ENCODE results near the gene PRXL2B.

- TF ChIP-seq CTCF (IDR thresholded peaks at IDR 0.05) (no peak), POLR2A (IDR thresholded peaks at IDR 0.05) (no peak), POLR2AphosphoS5 (IDR thresholded peaks at IDR 0.05) (no peak)
These were observed 54.0 kb downstream of the PRXL2B start for GRCh38 chr1:2640626-2641025.
